Measurements from ENCODE around the gene DDX47. TPM values are rescaled to one million over a fixed set of nuclear protein-coding genes. Genes with fewer than 3 reads are reported as not detected.
"Not testable (repeated sequence)": the region's sequence is repeated elsewhere in the genome, so short reads cannot be mapped to it uniquely, and the experiment has no call there.

DDX47 gene
- polyA plus RNA-seq, 1 donor from 2014 or later = 69.0 TPM

DNA sequence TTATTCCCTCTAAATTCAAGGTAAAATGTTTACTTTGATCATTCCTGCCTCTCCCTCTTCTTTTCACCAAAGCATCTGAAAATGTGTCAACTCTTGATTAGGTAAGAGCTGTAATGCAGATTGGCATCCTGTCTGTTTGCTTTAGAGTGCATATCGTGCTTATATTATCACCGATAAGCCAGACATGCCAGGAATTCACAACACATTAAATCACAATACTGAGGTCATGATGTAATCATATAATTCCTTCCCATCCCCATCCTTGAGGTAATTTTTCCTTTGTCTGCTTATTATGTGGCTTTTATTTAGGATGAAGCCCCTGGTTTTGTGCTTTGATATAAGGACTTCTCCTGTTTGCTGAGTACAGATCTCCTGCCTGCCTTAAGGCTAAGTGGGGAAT lies 10.2 kb downstream of the DDX47 start:
- Mint-ChIP-seq H3K4me1 (peaks cover 10 to 26% (median 14%) of the 10 kb centered on the region in 3 donors), H3K27ac (no peak overlapping the region), H3K4me3 (no peak overlapping the region), H3K27me3 (no peaks in the 10 kb centered on the region), H3K9me3 (no peaks in the 10 kb centered on the region), H3K36me3 (peaks cover 2% of the 10 kb centered on the region)

DNA sequence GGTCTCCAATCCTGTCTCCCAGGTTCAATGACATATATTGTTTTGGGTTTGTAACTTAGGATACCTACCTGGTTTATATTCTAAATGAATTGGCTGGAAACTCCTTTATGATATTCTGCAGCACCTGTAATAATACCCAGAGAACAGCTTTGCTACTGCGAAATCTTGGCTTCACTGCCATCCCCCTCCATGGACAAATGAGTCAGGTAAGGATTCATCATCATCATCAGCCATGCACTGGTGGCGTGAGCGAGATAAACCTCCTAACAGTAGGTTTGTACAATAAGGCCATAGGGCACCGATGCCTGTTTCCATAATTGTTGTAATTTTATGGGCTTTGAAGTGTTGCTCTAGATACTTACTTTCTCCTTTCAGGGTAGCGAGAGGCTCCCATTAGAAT lies 10.7 kb downstream of the DDX47 start:
- Mint-ChIP-seq H3K4me1 (peaks cover 5 to 21% (median 9%) of the 10 kb centered on the region in 3 donors), H3K27ac (no peak overlapping the region), H3K9me3 (no peaks in the 10 kb centered on the region), H3K36me3 (peaks cover 2% of the 10 kb centered on the region), H3K4me3 (no peak overlapping the region), H3K27me3 (no peaks in the 10 kb centered on the region)

DNA sequence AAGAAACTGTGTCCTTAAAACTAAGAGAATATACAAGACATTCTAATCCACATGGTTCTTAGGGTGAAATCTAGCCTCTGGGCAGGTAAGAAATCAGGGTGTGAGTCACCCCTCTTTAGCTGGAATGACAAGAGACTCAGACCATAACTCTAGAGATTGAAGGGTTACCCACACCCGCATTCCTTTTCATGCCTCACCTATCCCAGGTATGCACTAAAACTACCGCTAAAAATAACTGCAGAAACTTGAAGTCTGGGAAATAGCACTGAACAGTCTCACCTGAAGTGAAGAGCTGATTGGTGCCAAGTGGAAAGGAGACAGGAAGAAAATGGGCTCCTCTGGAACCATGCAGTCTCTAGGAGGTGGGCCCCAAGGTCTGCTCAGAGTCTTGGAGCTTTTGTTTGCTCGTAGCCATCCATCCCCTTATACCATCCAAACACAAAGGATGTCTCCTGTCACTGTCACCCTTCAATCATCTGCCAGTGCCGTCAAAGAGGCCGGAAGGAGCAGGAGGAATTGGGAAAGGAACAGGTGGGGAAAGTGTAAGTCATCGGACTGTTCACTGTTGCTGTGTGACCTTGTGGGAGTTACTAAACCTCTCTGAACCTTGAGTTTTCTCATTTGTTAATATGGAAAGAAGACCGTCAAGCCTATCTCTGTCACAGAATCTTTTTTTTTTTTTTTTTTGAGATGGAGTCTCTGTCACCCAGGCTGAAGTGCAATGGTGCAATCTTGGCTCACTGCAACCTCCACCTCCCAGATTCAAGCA lies 22.4 kb downstream of the DDX47 start:
- H3K27ac Mint-ChIP-seq = peak overlapping the region; percentile 4 to 22 (median 21)

DNA sequence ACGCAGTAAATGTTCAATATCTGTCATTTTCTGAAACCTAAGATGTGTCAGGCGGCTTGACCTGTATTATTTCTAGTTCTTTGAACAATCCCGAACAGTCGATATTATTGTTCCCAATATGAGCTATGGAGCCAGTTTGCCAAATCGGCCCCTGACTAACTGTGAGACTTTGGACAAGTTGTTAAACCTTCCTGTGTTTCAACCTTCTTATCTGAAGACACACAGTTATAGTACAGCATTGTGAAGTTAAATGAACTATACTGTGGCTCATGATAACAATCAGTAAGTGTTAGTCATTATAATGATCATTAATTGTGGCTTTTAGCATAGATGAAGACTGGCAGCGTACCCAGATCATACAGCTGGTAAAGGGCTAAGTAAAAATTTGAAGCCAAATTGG lies 23.4 kb downstream of the DDX47 start:
- Mint-ChIP-seq H3K27ac (no peak overlapping the region), H3K27me3 (no peaks in the 10 kb centered on the region), H3K4me1 (peaks cover 0 to 5% (median 3%) of the 10 kb centered on the region in 3 donors), H3K36me3 (peaks cover 13% of the 10 kb centered on the region), H3K4me3 (no peak overlapping the region), H3K9me3 (peaks cover 0 to 4% (median 0%) of the 10 kb centered on the region in 3 donors)

More for the DNA sequence above, 22.4 kb downstream of the DDX47 start:
- Mint-ChIP-seq H3K27me3 (no peaks in the 10 kb centered on the region), H3K4me1 (peaks cover 0 to 5% (median 3%) of the 10 kb centered on the region in 3 donors), H3K36me3 (peaks cover 13% of the 10 kb centered on the region), H3K4me3 (no peak overlapping the region), H3K9me3 (peaks cover 0 to 4% (median 0%) of the 10 kb centered on the region in 3 donors)

DNA sequence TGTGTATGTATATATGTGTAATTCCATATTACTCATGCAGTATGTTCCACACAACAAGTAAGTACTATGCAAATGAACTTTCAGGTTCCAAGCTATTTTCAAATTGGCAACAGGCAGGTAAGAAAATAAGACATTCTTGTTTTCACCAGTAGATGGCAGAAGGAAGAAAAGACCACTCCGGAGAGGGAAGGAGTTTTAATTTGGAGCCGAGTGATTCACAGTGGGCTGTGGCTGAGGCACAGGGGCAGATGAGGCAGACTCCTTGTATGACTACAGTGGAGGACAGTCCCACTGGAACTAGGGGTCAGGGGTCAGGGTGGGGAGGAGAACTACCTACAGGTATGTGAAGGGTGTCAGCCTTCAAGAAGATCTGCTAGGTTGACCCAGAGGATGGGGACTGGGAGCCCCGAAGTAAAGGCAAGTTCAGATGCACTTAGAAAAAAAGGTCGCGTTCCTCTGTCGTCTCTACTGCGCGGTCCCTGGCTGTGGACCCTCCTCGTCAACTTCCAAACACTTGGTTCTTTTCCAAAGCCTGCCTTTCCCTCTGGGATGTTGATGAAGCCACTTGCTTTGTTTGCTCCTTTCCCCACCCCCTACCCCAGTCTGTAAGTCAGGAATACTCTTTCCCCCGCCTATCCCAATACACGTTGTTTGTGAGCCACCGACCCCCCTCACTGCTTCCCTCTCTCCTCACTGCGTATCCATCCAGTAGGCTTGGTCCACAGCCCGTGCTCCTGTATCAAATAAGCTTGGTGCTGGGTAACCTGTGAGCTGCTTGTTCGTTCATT lies 24.1 kb downstream of the DDX47 start:
- Mint-ChIP-seq H3K4me3 (peak overlapping the region in 1 of 4 donors; percentile 58), H3K27ac (no peak overlapping the region), H3K27me3 (no peaks in the 10 kb centered on the region), H3K9me3 (peaks cover 0 to 4% (median 0%) of the 10 kb centered on the region in 3 donors), H3K4me1 (peaks cover 0 to 5% (median 3%) of the 10 kb centered on the region in 3 donors), H3K36me3 (peaks cover 10% of the 10 kb centered on the region)

DNA sequence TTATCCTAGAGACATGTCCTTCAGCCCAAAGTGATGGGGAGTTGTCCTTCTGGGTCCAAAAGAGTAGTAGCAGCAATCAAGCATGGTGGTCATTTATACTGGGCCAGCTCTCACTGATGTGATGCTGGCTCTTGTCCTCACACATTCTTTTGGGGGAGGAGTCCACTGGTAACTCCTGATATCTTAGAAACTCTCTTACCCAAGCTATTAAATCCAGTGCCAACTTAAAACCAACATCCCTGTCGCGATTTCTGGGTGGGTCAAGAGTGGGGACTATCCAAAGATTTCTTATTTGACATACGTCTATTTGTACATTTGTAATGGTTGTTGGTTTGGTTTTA lies 24.6 kb downstream of the DDX47 start:
- Mint-ChIP-seq H3K27me3 (no peaks in the 10 kb centered on the region), H3K4me1 (peaks cover 0 to 6% (median 3%) of the 10 kb centered on the region in 3 donors), H3K36me3 (peaks cover 8% of the 10 kb centered on the region), H3K9me3 (peaks cover 0 to 4% (median 0%) of the 10 kb centered on the region in 3 donors), H3K4me3 (no peak overlapping the region), H3K27ac (no peak overlapping the region)

DNA sequence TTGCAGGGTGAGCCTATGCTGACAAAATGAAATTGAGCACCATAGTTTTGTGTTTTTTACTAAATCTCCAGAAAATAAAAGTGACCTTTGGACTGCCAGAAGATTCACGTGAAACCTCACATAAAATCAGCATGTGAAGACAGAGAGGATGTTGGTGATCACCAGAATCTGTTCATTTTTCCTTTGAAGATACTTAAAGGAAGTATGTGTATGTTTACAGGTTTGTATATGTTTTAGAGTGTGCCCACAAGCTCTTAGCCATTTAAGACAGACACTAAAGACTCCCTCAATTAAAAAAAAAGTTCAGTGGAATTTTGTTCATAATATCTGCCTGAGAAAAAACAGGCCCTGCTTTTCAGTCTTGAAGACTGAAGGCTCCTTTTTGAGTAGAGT lies 25.9 kb downstream of the DDX47 start:
- Mint-ChIP-seq H3K27ac (no peak overlapping the region), H3K4me3 (no peak overlapping the region), H3K9me3 (no peaks in the 10 kb centered on the region), H3K36me3 (peaks cover 6% of the 10 kb centered on the region), H3K4me1 (peaks cover 0 to 8% (median 3%) of the 10 kb centered on the region in 3 donors), H3K27me3 (no peaks in the 10 kb centered on the region)

DNA sequence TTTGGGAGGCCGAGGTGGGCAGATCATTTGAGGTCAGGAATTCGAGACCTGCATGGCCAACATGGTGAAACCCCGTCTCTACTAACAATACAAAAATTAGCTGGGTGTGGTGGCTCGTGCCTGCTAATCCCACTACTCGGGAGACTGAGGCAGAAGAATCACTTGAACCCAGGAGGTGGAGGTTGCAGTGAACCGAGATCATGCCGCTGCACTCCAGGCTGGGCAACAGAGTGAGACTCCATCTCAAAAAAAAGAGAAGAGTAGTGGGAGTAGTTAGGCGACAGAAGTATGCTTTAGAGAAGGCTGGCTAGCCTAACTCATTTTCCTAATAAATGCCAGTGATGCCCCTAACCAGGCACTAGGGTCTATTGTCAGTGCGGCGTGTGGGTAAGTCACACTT lies 26.3 kb downstream of the DDX47 start:
- H3K9me3 Mint-ChIP-seq, H3K27me3 Mint-ChIP-seq, H3K4me3 Mint-ChIP-seq, H3K27ac Mint-ChIP-seq, H3K36me3 Mint-ChIP-seq, H3K4me1 Mint-ChIP-seq: not testable (repeated sequence)

DNA sequence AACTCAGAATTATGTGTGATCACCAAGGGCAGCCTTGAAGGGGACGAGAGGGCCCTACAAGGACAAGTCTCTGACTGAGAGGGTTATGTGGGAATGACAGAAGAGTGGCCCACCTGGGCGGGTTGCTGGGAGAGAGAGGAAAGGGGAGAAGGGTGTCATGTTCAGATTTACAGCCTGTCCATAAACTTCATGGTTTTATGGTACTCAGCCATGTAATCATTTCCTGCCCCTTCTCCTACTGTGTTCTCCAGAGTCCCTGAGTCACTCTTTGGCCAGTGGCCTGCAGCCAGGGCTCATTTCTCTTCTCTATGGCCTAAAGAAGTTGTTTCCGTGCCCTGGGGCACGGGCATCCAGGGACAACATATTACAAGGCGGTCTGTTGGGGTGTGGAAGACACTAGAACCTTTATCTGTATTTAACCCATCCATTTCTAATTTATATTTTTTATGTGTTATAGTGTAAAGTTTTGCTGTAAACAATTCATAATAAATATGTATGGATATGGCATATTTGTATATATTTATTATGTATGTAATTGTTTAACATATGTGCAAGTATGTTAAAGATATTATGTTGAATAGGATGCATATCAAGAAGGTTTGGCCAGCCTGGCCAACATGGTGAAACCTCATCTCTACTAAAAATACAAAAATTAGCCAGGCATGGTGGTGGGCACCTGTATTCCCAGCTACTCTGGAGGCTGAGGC lies 26.9 kb downstream of the DDX47 start:
- Mint-ChIP-seq H3K9me3 (no peaks in the 10 kb centered on the region), H3K4me1 (peaks cover 0 to 8% (median 3%) of the 10 kb centered on the region in 3 donors), H3K27ac (no peak overlapping the region), H3K27me3 (no peaks in the 10 kb centered on the region), H3K36me3 (peaks cover 5% of the 10 kb centered on the region), H3K4me3 (no peak overlapping the region)

DNA sequence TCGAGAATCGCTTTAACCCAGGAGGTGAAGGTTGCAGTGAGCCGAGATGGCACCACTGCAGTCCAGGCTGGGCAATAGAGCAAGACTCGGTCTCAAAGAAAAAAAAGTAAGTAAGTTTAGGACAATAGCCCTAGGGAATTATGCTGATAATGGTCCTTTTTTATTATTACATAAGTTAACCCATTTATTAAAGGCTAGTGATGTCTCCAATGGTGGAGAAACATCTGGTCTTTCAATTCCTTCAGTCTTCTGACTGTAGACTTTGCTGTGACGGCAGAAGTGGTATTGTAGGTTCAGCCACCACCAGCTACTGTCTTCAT lies 27.4 kb downstream of the DDX47 start:
- Mint-ChIP-seq H3K4me1 (peaks cover 0 to 8% (median 3%) of the 10 kb centered on the region in 3 donors), H3K27me3 (no peaks in the 10 kb centered on the region), H3K4me3 (no peak overlapping the region), H3K36me3 (peaks cover 5% of the 10 kb centered on the region), H3K9me3 (no peaks in the 10 kb centered on the region), H3K27ac (no peak overlapping the region)

DNA sequence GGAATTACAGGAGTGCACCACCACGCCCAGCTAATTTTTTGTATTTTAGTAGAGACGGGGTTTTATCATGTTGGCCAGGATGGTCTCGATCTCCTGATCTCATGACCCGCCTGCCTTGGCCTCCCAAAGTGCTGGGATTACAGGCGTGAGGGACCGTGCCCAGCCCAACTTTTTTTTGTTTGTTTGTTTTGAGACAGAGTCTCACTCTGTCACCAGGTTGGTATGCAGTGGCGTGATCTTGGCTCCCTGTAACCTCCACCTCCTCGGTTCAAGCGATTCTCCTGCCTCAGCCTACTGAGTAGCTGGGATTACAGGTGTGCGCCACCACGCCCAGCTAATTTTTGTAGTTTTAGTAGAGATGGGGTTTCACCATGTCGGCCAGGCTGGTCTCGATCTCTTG lies 28.3 kb downstream of the DDX47 start:
- not testable (repeated sequence) for H3K4me3 Mint-ChIP-seq, H3K27ac Mint-ChIP-seq, H3K9me3 Mint-ChIP-seq, H3K27me3 Mint-ChIP-seq, H3K4me1 Mint-ChIP-seq, H3K36me3 Mint-ChIP-seq

DNA sequence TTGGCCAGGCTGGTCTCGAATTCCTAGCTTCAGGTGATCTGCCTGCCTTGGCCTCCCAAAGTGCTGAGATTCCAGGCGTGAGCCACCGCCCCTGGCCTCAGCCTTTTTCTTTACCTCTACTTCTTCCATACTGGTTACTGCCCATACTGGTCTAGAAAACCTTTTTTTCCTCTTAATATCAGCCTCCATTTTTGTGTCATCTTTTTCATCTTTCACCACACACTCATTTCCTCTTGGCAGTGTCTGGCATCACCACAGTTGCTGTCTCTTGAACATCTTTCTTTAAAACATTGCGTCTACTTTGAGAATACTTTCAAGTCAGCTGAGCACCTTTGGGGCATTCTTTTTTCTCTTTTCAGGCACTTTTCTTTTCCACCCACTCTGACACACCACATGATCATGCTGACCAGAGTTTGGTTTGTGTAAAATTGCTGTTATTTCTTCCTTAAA lies 32.7 kb downstream of the DDX47 start:
- Mint-ChIP-seq H3K9me3 (no peaks in the 10 kb centered on the region), H3K4me1 (peaks cover 0 to 5% (median 2%) of the 10 kb centered on the region in 3 donors), H3K27ac (no peak overlapping the region), H3K36me3 (peaks cover 11% of the 10 kb centered on the region), H3K4me3 (no peak overlapping the region), H3K27me3 (no peaks in the 10 kb centered on the region)

DNA sequence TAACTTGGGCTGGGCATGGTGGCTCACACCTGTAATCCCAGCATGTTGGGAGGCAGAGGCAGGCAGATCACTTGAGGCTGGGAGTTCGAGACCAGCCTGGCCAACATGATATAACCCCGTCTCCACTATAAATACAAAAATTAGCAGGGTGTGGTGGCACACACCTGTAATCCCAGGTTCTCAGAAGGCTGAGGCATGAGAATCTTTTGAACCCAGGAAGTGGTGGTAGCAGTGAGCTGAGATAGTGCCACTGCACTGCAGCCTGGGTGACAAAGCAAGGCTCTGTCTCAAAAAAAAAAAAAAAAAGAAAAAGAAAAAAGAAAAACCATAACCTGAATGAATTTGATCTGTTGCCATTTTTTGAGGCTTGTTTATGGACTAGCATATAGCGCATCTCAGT lies 33.6 kb downstream of the DDX47 start:
- not testable (repeated sequence) for H3K4me3 Mint-ChIP-seq, H3K9me3 Mint-ChIP-seq, H3K27ac Mint-ChIP-seq, H3K4me1 Mint-ChIP-seq, H3K27me3 Mint-ChIP-seq
- peaks cover 11% of the 10 kb centered on the region for H3K36me3 Mint-ChIP-seq

DNA sequence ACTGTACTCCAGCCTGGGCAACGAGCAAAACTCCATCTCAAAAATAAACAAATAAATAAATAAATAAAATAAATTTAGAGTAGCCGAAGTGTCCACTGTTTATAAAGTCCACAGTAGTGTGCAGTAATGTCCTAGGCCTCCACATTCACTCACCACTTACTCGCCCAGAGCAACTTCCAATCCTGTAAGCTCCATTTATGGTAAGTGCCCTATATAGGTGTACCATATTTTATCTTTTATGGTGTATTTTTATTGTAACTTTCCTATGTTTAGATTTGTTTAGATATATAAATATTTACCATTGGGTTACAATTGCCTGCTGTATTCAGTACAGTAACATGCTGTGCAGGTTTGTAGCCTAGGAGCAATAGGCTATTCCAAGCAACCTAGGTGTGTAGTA lies 40.3 kb downstream of the DDX47 start:
- H3K4me1 Mint-ChIP-seq = peaks cover 0 to 2% (median 0%) of the 10 kb centered on the region in 3 donors
- peaks cover 0 to 8% (median 6%) of the 10 kb centered on the region in 3 donors for H3K9me3 Mint-ChIP-seq
- no peak overlapping the region for H3K4me3 Mint-ChIP-seq
- H3K27ac Mint-ChIP-seq = no peak overlapping the region
- H3K36me3 Mint-ChIP-seq = peaks cover 7% of the 10 kb centered on the region
- no peaks in the 10 kb centered on the region for H3K27me3 Mint-ChIP-seq

DNA sequence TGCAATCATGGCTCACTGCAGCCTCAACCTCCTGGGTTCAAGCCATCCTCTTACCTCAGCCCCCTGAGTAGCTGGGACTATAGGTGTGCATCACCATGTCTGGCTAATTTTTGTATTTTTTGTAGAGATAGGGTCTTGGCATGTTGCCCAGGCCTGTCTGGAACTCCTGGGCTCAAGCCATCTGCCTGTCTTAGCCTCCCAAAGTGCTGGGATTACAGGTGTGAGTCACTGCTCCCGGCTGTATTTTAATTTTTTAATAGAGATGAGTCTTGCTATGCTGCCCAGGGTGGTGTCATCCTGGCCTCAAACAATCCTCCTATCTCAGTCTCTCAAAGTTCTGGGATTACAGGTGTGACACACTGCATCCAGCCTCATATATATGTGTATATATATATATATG lies 46.5 kb downstream of the DDX47 start:
- H3K9me3 Mint-ChIP-seq = no peaks in the 10 kb centered on the region
- no peaks in the 10 kb centered on the region for H3K4me1 Mint-ChIP-seq
- H3K27me3 Mint-ChIP-seq = no peaks in the 10 kb centered on the region
- H3K27ac Mint-ChIP-seq = peak overlapping the region in 1 of 3 donors; percentile 36
- H3K4me3 Mint-ChIP-seq = no peak overlapping the region
- H3K36me3 Mint-ChIP-seq = peaks cover 8% of the 10 kb centered on the region

Data from IgD-negative memory B cell (primary cell).